ENCODE results near the gene ZNF280D. TPM values are rescaled to one million over a fixed set of nuclear protein-coding genes. Genes with fewer than 3 reads are reported as not detected.

ZNF280D gene
- total RNA-seq, 1 experiment from 2014 or later, result 25.3 TPM

GRCh38 chr15:56602253-56602652 lies 131.1 kb downstream of the ZNF280D start:
- H3K27ac ChIP-seq (ENCODE audit: low read depth, low read length), result no peak overlapping the region
- ATAC-seq, result no peak
- no peak overlapping the region for H3K4me2 ChIP-seq (ENCODE audit: low read length)
- peak overlapping the region; percentile 12 for H2AFZ ChIP-seq (ENCODE audit: low read depth, low read length, poor library complexity, severe bottlenecking)
- no peak overlapping the region for H3K9ac ChIP-seq (ENCODE audit: low read length)
- H3K36me3 ChIP-seq (ENCODE audit: control insufficient read depth in 1 of 2, insufficient read depth in 2 of 2, low read length in 2 of 2), result no peaks in the 10 kb centered on the region
- no peak for DNase-seq (ENCODE audit: low read depth, low spot score)
- no peaks in the 10 kb centered on the region for H3K27me3 ChIP-seq (ENCODE audit: insufficient read depth, low read length)
- ChIA-PET POLR2A (no interaction called here), CTCF (no interaction called here), RAD21 (ENCODE audit: low non-redundant PET in 1 of 2, low total read pairs in 2 of 2, uncharacterized antibody in 2 of 2, unreplicated experiment in 2 of 2) (no interaction called here)
- peaks cover 0 to 3% of the 10 kb centered on the region in 2 experiments; a peak in 1 of 4 replicates for H3K9me3 ChIP-seq (ENCODE audit: control insufficient read depth in 1 of 2, insufficient read depth in 1 of 2, low read depth in 1 of 2, low read length in 2 of 2)
- no peaks in the 10 kb centered on the region for H4K20me1 ChIP-seq (ENCODE audit: insufficient read depth)
- BruUV-seq (replicated peaks), result no TSS peak
- TF ChIP-seq, protein P1, sequence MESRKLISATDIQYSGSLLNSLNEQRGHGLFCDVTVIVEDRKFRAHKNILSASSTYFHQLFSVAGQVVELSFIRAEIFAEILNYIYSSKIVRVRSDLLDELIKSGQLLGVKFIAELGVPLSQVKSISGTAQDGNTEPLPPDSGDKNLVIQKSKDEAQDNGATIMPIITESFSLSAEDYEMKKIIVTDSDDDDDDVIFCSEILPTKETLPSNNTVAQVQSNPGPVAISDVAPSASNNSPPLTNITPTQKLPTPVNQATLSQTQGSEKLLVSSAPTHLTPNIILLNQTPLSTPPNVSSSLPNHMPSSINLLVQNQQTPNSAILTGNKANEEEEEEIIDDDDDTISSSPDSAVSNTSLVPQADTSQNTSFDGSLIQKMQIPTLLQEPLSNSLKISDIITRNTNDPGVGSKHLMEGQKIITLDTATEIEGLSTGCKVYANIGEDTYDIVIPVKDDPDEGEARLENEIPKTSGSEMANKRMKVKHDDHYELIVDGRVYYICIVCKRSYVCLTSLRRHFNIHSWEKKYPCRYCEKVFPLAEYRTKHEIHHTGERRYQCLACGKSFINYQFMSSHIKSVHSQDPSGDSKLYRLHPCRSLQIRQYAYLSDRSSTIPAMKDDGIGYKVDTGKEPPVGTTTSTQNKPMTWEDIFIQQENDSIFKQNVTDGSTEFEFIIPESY (IDR thresholded peaks at IDR 0.05; ENCODE audit: extremely low read depth, insufficient replicate concordance, low read length), result no peak
- TF ChIP-seq EGR1 (IDR thresholded peaks at IDR 0.05; ENCODE audit: low read depth) (no peak), SIN3A (IDR thresholded peaks at IDR 0.05; ENCODE audit: low read depth) (no peak), RAD21 (IDR thresholded peaks at IDR 0.05; ENCODE audit: low read depth) (no peak), CBX3 (IDR thresholded peaks at IDR 0.05; ENCODE audit: low read depth) (no peak), POLR2A (IDR thresholded peaks at IDR 0.05; ENCODE audit: borderline replicate concordance, extremely low read depth, insufficient read depth, insufficient read length) (no peak), ZFX (IDR thresholded peaks at IDR 0.05) (no peak), SP1 (IDR thresholded peaks at IDR 0.05; ENCODE audit: low read depth) (no peak), YY1 (IDR thresholded peaks at IDR 0.05; ENCODE audit: extremely low read depth, insufficient replicate concordance, low read depth, low read length) (no peak)
- intact Hi-C loops (cut with micrococcal nuclease), result no loop called here
- H3K4me3 ChIP-seq (replicated peaks in 1 of 2; ENCODE audit: low read depth in 1 of 2, low read length in 2 of 2), result no peak overlapping the region
- no peaks in the 10 kb centered on the region for H3K79me2 ChIP-seq (ENCODE audit: insufficient read depth, low read length)
- H3K9me2 ChIP-seq (ENCODE audit: insufficient read depth), result no peaks in the 10 kb centered on the region
- peaks cover 4 to 20% of the 10 kb centered on the region in 2 experiments; a peak in 3 of 4 replicates for H3K4me1 ChIP-seq (ENCODE audit: control insufficient read depth in 1 of 2, insufficient read depth in 2 of 2, low read length in 2 of 2)

DNA sequence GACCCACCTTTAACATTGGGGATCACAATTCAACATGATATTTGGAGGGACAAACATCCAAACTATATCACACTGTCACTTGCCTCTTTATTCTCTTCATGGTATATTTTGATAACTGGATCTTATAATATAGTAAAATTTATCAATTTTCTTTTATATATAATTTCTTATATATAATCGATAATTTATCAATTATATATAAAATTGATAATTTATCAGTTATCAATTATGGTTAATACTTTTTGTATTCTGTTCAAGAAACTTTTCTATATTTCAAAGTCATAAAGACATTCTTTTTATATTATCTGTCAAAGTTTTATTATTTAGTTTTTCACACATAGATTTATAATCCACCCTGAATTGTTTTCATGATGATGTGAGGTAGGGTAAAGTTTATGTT lies 132.9 kb downstream of the ZNF280D start:
- H4K20me1 ChIP-seq (ENCODE audit: insufficient read depth), result no peaks in the 10 kb centered on the region
- no peak overlapping the region for H3K4me2 ChIP-seq (ENCODE audit: low read length)
- no peak overlapping the region for H3K4me3 ChIP-seq (replicated peaks in 1 of 2; ENCODE audit: low read depth in 1 of 2, low read length in 2 of 2)
- RAD21 ChIA-PET (ENCODE audit: low non-redundant PET in 1 of 2, low total read pairs in 2 of 2, uncharacterized antibody in 2 of 2, unreplicated experiment in 2 of 2), result no interaction called here
- BruUV-seq (replicated peaks), result no TSS peak
- peak overlapping the region; percentile 78 for H2AFZ ChIP-seq (ENCODE audit: low read depth, low read length, poor library complexity, severe bottlenecking)
- CTCF ChIA-PET, result no interaction called here
- no peak for DNase-seq (ENCODE audit: low read depth, low spot score)
- no peaks in the 10 kb centered on the region for H3K9me2 ChIP-seq (ENCODE audit: insufficient read depth)
- intact Hi-C loops (cut with micrococcal nuclease), result no loop called here
- H3K9ac ChIP-seq (ENCODE audit: low read length), result no peak overlapping the region
- peaks cover 0 to 3% of the 10 kb centered on the region in 2 experiments; a peak in 1 of 4 replicates for H3K9me3 ChIP-seq (ENCODE audit: control insufficient read depth in 1 of 2, insufficient read depth in 1 of 2, low read depth in 1 of 2, low read length in 2 of 2)
- no peaks in the 10 kb centered on the region for H3K36me3 ChIP-seq (ENCODE audit: control insufficient read depth in 1 of 2, insufficient read depth in 2 of 2, low read length in 2 of 2)
- H3K27ac ChIP-seq (ENCODE audit: low read depth, low read length), result no peak overlapping the region
- no peaks in the 10 kb centered on the region for H3K27me3 ChIP-seq (ENCODE audit: insufficient read depth, low read length)
- no peak for ATAC-seq
- peaks cover 4 to 20% of the 10 kb centered on the region in 2 experiments; a peak in 3 of 4 replicates for H3K4me1 ChIP-seq (ENCODE audit: control insufficient read depth in 1 of 2, insufficient read depth in 2 of 2, low read length in 2 of 2)
- POLR2A ChIA-PET, result no interaction called here
- H3K79me2 ChIP-seq (ENCODE audit: insufficient read depth, low read length), result no peaks in the 10 kb centered on the region
- TF ChIP-seq ATF3 (IDR thresholded peaks at IDR 0.05) (no peak), MAX (IDR thresholded peaks at IDR 0.05) (no peak), POLR2AphosphoS5 (IDR thresholded peaks at IDR 0.05; ENCODE audit: low read depth, low read length) (no peak), TCF7L2 (IDR thresholded peaks at IDR 0.05; ENCODE audit: borderline replicate concordance, extremely low read depth, insufficient read depth, insufficient read length) (no peak), CEBPB (IDR thresholded peaks at IDR 0.05; ENCODE audit: low read depth) (no peak), EZH2 (IDR thresholded peaks at IDR 0.05) (no peak), ZNF274 (IDR thresholded peaks at IDR 0.05; ENCODE audit: low read depth, low read length) (no peak), JUND (IDR thresholded peaks at IDR 0.05) (no peak), POLR2A (IDR thresholded peaks at IDR 0.05; ENCODE audit: borderline replicate concordance, extremely low read depth, insufficient read depth, insufficient read length) (no peak), SIN3A (IDR thresholded peaks at IDR 0.05; ENCODE audit: low read depth) (no peak), SP1 (IDR thresholded peaks at IDR 0.05; ENCODE audit: low read depth) (no peak), YY1 (IDR thresholded peaks at IDR 0.05; ENCODE audit: extremely low read depth, insufficient replicate concordance, low read depth, low read length) (no peak)
- TF ChIP-seq, protein P1 (IDR thresholded peaks at IDR 0.05; ENCODE audit: extremely low read depth, insufficient replicate concordance, low read length), result no peak
